AG04450 (cell line): ENCODE results near the gene NVL. TPM values are rescaled to one million over a fixed set of nuclear protein-coding genes. Genes with fewer than 3 reads are reported as not detected.

Experiments
- CTCF ChIA-PET: fragments of 300-600, 350-600 bp; formaldehyde crosslinking; extraction: SDS; loops from one replicate; lab custom pipeline; 2022; ENCODE audit warnings: antibody characterized with exemption, inconsistent platforms; lab: Charles Lee
- POLR2A ChIA-PET: fragments of 350-600 bp; formaldehyde crosslinking; extraction: SDS; loops from one replicate; lab custom pipeline; 2021; ENCODE audit warnings: antibody characterized with exemption, inconsistent platforms; lab: Yijun Ruan, JAX
- DNase-seq: peaks from one replicate; pipeline ENCODE4 v3.0.0-alpha.2; 2011; ENCODE audit warnings: low read depth, low spot score
- H3K27ac ChIP-seq: one replicate; pipeline ENCODE4 v1.5.1; 2012; ENCODE audit warnings: low read depth, low read length, control low read depth
- H3K27me3 ChIP-seq: one replicate; pipeline ENCODE4 v1.6.0; 2012; ENCODE audit warnings: low read length; ENCODE audit not compliant: control insufficient read depth, insufficient read depth
- H3K4me3 ChIP-seq: 2 replicates; pipeline ENCODE4 v1.5.1; 2011; ENCODE audit warnings: mild to moderate bottlenecking, low read depth, low read length, control low read depth
- H3K9me3 ChIP-seq: 2 replicates; pipeline ENCODE4 v1.5.1; 2012; ENCODE audit warnings: low read length; ENCODE audit not compliant: control insufficient read depth, insufficient read depth
- CTCF ChIP-seq: IDR thresholded peaks from 2 replicates; pipeline ENCODE4 v1.5.1; 2011; ENCODE audit warnings: low read depth, low read length, control low read depth, inconsistent platforms
- polyA plus RNA-seq: library from polyadenylated mRNA; depleted of rRNA; stranded (reverse); fragments of >200 nt; gene quantifications from 2 replicates; pipeline ENCODE4 v1.2.3, GENCODE V29; 2011

The NVL gene
- polyA plus RNA-seq, 1 experiment = 18.8 TPM

- TF ChIP-seq CTCF = no peak
- ChIA-PET POLR2A (no interaction called here), CTCF (no interaction called here)
Observed at GRCh38 chr1:224226849-224227502, 103.0 kb downstream of the NVL start.

GRCh38 chr1:224223819-224224714 lies 105.9 kb downstream of the NVL start:
- POLR2A ChIA-PET = interaction anchor here (0.6 to 1.4 kb wide), 6 partner anchors 19 to 76 kb away, joined by 3 to 7 read pairs (median 3); no protein-coding TSS in a partner anchor
- peak; percentile 80 for DNase-seq
- CTCF ChIA-PET = interaction anchor here (0.7 kb wide), 1 partner anchor 429 kb away, joined by 5 read pairs; no protein-coding TSS in a partner anchor
- H3K27ac ChIP-seq = peak overlapping the region; percentile 68
- no peak for TF ChIP-seq CTCF
- no peak overlapping the region for H3K4me3 ChIP-seq
- no peaks in the 10 kb centered on the region for H3K9me3 ChIP-seq
- H3K27me3 ChIP-seq = no peaks in the 10 kb centered on the region

More at GRCh38 chr1:224226849-224227502, 103.0 kb downstream of the NVL start:
- Histone ChIP-seq H3K27me3 (no peaks in the 10 kb centered on the region), H3K4me3 (no peak overlapping the region), H3K27ac (no peak overlapping the region), H3K9me3 (no peaks in the 10 kb centered on the region)
- DNase-seq = no peak

- Histone ChIP-seq H3K9me3 (no peaks in the 10 kb centered on the region), H3K27me3 (no peaks in the 10 kb centered on the region), H3K27ac (no peak overlapping the region), H3K4me3 (no peak overlapping the region)
- ChIA-PET POLR2A (no interaction called here), CTCF (no interaction called here)
- DNase-seq = no peak
- no peak for TF ChIP-seq CTCF
Observed at GRCh38 chr1:224219612-224220059, 110.3 kb downstream of the NVL start.

GRCh38 chr1:224219011-224219611 lies 110.9 kb downstream of the NVL start:
- CTCF ChIA-PET = no interaction called here
- TF ChIP-seq CTCF = no peak
- POLR2A ChIA-PET = no interaction called here
- no peak overlapping the region for H3K4me3 ChIP-seq
- no peaks in the 10 kb centered on the region for H3K9me3 ChIP-seq
- no peak for DNase-seq
- no peak overlapping the region for H3K27ac ChIP-seq
- no peaks in the 10 kb centered on the region for H3K27me3 ChIP-seq
